Measurements from ENCODE around the gene KRT38. TPM values are rescaled to one million over a fixed set of nuclear protein-coding genes. Genes with fewer than 3 reads are reported as not detected.
A peak's percentile ranks its signal among the peaks of the same experiment; 100 is the strongest.

KRT38 gene
- total and polyA plus RNA-seq, 3 experiments from 2014 or later: not detected

DNA sequence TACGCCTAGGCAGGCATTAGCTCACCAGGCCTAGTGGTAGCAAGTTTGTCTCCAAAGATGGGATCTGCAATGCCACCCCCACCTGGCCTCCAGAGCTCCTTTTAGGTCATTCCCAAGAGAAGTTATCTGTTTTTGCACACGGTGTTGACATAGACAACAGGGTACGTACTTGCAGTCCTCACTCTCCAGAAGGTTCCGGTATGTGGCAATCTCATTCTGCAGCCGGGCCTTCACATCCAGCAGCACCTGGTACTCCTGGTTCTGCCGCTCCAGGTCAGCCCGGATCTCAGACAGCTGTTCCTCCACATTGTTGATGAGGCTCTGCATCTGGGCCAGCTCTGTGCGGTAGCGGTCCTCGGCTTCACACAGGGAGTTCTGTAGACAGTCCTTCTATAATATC lies 33.6 kb downstream of the KRT38 start:
- Mint-ChIP-seq H3K9me3 (no peaks in the 10 kb centered on the region), H3K36me3 (peaks cover 0 to 3% (median 0%) of the 10 kb centered on the region in 3 donors), H3K4me3 (no peak overlapping the region), H3K27ac (no peak overlapping the region), H3K27me3 (peaks cover 2 to 4% of the 10 kb centered on the region in 2 donors), H3K4me1 (peaks cover 31 to 42% (median 39%) of the 10 kb centered on the region in 3 donors)
- ChIA-PET CTCF (interaction anchor here (0.8 to 1.5 kb wide), 2 partner anchors 11 to 242 kb away, joined by 3 to 5 read pairs; no protein-coding TSS in a partner anchor), POLR2A (no interaction called here)
- Histone ChIP-seq H3K27ac (ENCODE audit: low read depth, low read length) (no peak overlapping the region), H3K9me3 (ENCODE audit: low read length) (no peaks in the 10 kb centered on the region), H3K36me3 (ENCODE audit: insufficient read depth, low read length) (no peaks in the 10 kb centered on the region), H3K27me3 (ENCODE audit: insufficient read depth, low read length, poor library complexity, severe bottlenecking) (no peaks in the 10 kb centered on the region), H3K4me3 (ENCODE audit: low read length) (no peak overlapping the region), H3K4me1 (ENCODE audit: insufficient read depth, low read length) (peaks cover 25% of the 10 kb centered on the region)
- DNase-seq: no peak

DNA sequence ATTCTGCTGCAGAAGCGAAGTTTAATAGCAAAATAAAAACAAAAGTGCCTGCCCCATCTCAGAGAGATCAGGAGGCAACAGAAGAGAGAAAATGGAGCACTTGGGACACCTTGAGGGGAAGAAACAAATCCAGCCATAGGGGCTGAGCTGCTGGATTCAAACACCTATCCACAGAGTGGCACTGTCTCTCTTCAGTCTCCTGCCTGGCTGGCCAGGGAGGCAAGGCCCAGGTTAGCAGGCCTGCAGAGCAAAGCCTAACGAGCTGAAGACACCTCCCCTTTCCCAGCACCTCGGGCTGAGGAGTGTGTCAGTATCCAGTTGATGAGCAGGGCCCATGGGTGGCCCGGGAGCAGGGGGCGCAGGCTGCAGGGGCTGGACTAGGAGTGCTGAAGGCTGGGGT lies 34.6 kb downstream of the KRT38 start:
- H3K4me3 ChIP-seq (ENCODE audit: low read length): no peak overlapping the region
- H3K36me3 ChIP-seq (ENCODE audit: insufficient read depth, low read length): no peaks in the 10 kb centered on the region
- peaks cover 32 to 44% (median 40%) of the 10 kb centered on the region in 3 donors for H3K4me1 Mint-ChIP-seq
- no peak overlapping the region for H3K27ac Mint-ChIP-seq
- peak overlapping the region in 1 of 7 donors; percentile 18 for H3K4me3 Mint-ChIP-seq
- H3K9me3 ChIP-seq (ENCODE audit: low read length): no peaks in the 10 kb centered on the region
- H3K27me3 Mint-ChIP-seq: peaks cover 2 to 6% of the 10 kb centered on the region in 2 donors
- peaks cover 25% of the 10 kb centered on the region for H3K4me1 ChIP-seq (ENCODE audit: insufficient read depth, low read length)
- H3K27ac ChIP-seq (ENCODE audit: low read depth, low read length): no peak overlapping the region
- POLR2A ChIA-PET: no interaction called here
- no peaks in the 10 kb centered on the region for H3K9me3 Mint-ChIP-seq
- DNase-seq: no peak
- peaks cover 0 to 3% (median under 1%) of the 10 kb centered on the region in 3 donors for H3K36me3 Mint-ChIP-seq
- CTCF ChIA-PET: no interaction called here
- no peaks in the 10 kb centered on the region for H3K27me3 ChIP-seq (ENCODE audit: insufficient read depth, low read length, poor library complexity, severe bottlenecking)

DNA sequence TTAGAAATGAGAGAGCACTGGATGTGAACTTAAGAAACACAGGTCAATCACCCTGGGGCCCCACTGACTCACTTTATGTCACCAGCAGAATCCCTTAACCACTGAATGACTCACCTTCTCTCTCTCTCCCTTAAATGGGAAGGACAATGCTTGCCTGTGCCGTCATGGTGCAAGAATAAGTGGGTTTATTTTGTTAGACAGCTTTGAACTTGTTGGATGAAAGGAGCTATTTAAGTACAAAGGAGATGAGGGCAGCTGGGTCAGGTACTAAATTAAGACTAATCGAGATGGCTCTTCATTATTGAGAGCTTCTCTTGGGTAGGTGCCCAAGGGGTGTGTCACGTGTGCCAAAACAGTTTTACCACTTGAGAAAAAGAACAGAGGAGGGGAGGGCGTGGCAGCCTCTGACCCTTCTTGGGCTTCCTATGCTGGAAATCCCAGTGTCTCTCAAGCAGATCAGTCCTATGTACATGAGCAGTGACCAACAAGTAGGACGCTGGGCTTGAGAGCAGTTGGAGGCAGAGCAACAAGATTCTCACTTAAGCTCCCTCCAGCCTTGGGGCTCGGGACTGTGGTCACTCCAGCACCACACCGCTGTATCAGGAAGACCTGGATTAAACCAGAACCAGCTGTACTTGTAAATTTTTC lies 36.6 kb downstream of the KRT38 start:
- Histone ChIP-seq H3K9me3 (ENCODE audit: low read length) (no peaks in the 10 kb centered on the region), H3K36me3 (ENCODE audit: insufficient read depth, low read length) (no peaks in the 10 kb centered on the region), H3K4me3 (ENCODE audit: low read length) (no peak overlapping the region), H3K27ac (ENCODE audit: low read depth, low read length) (no peak overlapping the region), H3K27me3 (ENCODE audit: insufficient read depth, low read length, poor library complexity, severe bottlenecking) (no peaks in the 10 kb centered on the region), H3K4me1 (ENCODE audit: insufficient read depth, low read length) (peaks cover 23% of the 10 kb centered on the region)
- Mint-ChIP-seq H3K27me3 (peaks cover 3 to 11% of the 10 kb centered on the region in 2 donors), H3K4me1 (peaks cover 33 to 40% (median 38%) of the 10 kb centered on the region in 3 donors), H3K9me3 (no peaks in the 10 kb centered on the region), H3K36me3 (peaks cover 0 to 3% (median 1%) of the 10 kb centered on the region in 3 donors), H3K27ac (peak overlapping the region in 6 of 8 donors; percentile 19 to 92 (median 37)), H3K4me3 (peak overlapping the region in 2 of 7 donors; percentile 18 to 36)
- peak in 1 of 5 donors; percentile 5 for DNase-seq
- ChIA-PET CTCF (no interaction called here), POLR2A (interaction anchor here (0.6 kb wide), 1 partner anchor 119 kb away, joined by 3 read pairs; no protein-coding TSS in a partner anchor)

DNA sequence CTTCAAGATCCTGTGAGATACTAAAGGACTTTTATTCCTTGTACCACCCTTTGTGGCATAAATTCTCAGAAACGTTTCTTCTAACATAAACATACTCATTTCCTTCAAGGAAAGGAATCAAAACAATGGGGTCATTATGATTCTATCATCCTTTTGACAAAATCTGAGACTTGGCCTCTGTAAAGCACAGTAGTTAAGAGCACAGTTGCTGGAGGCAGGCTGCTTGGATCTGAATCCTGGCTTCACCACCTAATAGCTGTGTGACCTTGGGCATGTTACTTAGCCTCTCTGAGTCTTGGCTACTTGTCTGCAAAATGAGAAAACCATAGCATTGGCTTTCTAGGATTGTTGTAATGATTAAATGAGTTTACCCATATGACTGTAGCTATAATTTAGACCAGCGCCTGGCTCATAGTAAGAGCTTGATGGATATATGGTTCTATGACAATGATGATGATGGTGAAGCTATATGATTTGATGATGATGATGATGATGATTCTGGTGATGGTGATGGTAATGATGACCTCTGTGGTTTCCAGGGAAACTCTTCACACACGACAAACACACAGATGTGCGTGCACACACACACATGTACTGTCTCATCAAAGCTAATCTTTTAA lies 37.3 kb downstream of the KRT38 start:
- POLR2A ChIA-PET: interaction anchor here (0.6 kb wide), 1 partner anchor 119 kb away, joined by 3 read pairs; no protein-coding TSS in a partner anchor
- no peaks in the 10 kb centered on the region for H3K9me3 Mint-ChIP-seq
- CTCF ChIA-PET: no interaction called here
- no peak overlapping the region for H3K27ac ChIP-seq (ENCODE audit: low read depth, low read length)
- peaks cover 3 to 11% of the 10 kb centered on the region in 2 donors for H3K27me3 Mint-ChIP-seq
- no peak overlapping the region for H3K4me3 ChIP-seq (ENCODE audit: low read length)
- H3K36me3 Mint-ChIP-seq: peaks cover 0 to 3% (median 1%) of the 10 kb centered on the region in 3 donors
- H3K27me3 ChIP-seq (ENCODE audit: insufficient read depth, low read length, poor library complexity, severe bottlenecking): no peaks in the 10 kb centered on the region
- H3K4me1 Mint-ChIP-seq: peaks cover 27 to 34% (median 33%) of the 10 kb centered on the region in 3 donors
- peaks cover 17% of the 10 kb centered on the region for H3K4me1 ChIP-seq (ENCODE audit: insufficient read depth, low read length)
- no peak for DNase-seq
- H3K36me3 ChIP-seq (ENCODE audit: insufficient read depth, low read length): no peaks in the 10 kb centered on the region
- H3K27ac Mint-ChIP-seq: peak overlapping the region in 6 of 8 donors; percentile 15 to 68 (median 23)
- H3K4me3 Mint-ChIP-seq: peak overlapping the region in 2 of 7 donors; percentile 11 to 36
- H3K9me3 ChIP-seq (ENCODE audit: low read length): no peaks in the 10 kb centered on the region

DNA sequence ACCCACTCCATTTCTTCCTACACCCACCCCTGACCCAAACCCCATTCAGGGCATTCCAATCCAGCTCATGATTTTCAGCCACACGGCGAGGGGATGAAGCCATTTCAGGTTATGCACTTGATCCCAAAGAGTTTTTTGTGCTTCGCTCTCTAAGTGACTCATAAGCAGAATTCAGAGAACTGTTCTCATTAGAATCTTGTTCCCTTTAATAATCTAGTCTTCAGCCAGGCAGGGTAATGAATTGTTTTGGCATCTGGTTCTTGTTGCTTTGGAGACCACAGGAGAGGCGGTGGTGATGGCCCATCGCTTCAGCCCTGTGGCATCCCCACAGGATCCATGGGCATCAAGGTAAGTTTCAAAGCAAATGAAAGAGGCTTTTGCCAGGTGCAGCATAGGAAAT lies 38.6 kb downstream of the KRT38 start:
- H3K27me3 ChIP-seq (ENCODE audit: insufficient read depth, low read length, poor library complexity, severe bottlenecking): no peaks in the 10 kb centered on the region
- H3K27ac ChIP-seq (ENCODE audit: low read depth, low read length): no peak overlapping the region
- POLR2A ChIA-PET: no interaction called here
- peak overlapping the region in 1 of 8 donors; percentile 77 for H3K27ac Mint-ChIP-seq
- no peak overlapping the region for H3K4me3 ChIP-seq (ENCODE audit: low read length)
- CTCF ChIA-PET: no interaction called here
- H3K9me3 ChIP-seq (ENCODE audit: low read length): no peaks in the 10 kb centered on the region
- H3K4me3 Mint-ChIP-seq: peak overlapping the region in 1 of 7 donors; percentile 23
- H3K9me3 Mint-ChIP-seq: no peaks in the 10 kb centered on the region
- H3K36me3 Mint-ChIP-seq: peaks cover 0 to 3% (median 1%) of the 10 kb centered on the region in 3 donors
- H3K4me1 ChIP-seq (ENCODE audit: insufficient read depth, low read length): peaks cover 15% of the 10 kb centered on the region
- peaks cover 3 to 17% of the 10 kb centered on the region in 2 donors for H3K27me3 Mint-ChIP-seq
- DNase-seq: no peak
- H3K36me3 ChIP-seq (ENCODE audit: insufficient read depth, low read length): no peaks in the 10 kb centered on the region
- H3K4me1 Mint-ChIP-seq: peaks cover 25 to 34% (median 30%) of the 10 kb centered on the region in 3 donors

DNA sequence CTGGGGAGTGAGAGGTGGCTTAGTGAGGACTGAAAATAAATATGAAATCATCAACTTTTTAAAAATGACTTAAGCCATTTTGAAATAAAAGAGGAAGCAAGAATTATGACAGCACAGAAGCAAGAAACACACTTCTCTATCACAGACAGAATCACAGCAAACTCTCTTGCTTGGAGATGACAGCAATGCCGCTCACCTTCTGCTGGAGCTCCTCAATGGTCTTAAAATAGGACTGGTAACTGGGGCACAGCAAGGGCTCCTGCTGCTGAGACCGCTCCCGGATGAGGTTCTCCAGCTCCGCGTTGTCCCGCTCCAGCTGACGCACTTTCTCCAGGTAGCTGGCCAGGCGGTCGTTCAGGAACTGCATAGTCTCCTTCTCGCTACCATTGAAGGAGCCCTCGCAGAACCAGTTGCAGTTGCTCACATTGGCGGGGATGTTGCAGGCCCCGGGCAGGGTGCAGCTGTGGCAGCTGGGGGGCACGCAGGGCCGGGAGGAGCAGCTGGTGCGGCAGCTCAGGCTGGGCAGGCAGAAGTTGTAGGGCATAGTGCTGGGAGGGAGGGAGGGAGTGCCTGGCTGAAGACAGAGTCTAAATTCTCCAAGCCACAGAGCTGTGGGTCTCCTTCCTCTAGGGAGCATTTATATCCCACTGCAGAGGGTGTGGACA lies 43.7 kb downstream of the KRT38 start, which contains the start of gene KRT31:
TSS of gene KRT31 (minus strand) at position 613 of the 665 bp plus-strand sequence. CDS start at position 544, 69 bp downstream.
- Histone ChIP-seq H3K27me3 (ENCODE audit: insufficient read depth, low read length, poor library complexity, severe bottlenecking) (no peaks in the 10 kb centered on the region), H3K27ac (ENCODE audit: low read depth, low read length) (no peak within 1 kb of the TSS), H3K9me3 (ENCODE audit: low read length) (no peaks in the 10 kb centered on the region), H3K4me1 (ENCODE audit: insufficient read depth, low read length) (no peaks in the 10 kb centered on the region), H3K4me3 (ENCODE audit: low read length) (no peak within 1 kb of the TSS), H3K36me3 (ENCODE audit: insufficient read depth, low read length) (no peaks in the 10 kb centered on the region)
- H3K27ac Mint-ChIP-seq: no peak within 1 kb of the TSS
- H3K4me3 Mint-ChIP-seq: no peak within 1 kb of the TSS
- no peaks in the 10 kb centered on the region for H3K9me3 Mint-ChIP-seq
- CTCF ChIA-PET: no interaction called here
- no peak for DNase-seq
- POLR2A ChIA-PET: no interaction called here
- H3K36me3 Mint-ChIP-seq: peaks cover 0 to 4% (median 1%) of the 10 kb centered on the region in 3 donors
- peaks cover 3 to 8% (median 5%) of the 10 kb centered on the region in 3 donors for H3K4me1 Mint-ChIP-seq
- peaks cover 5 to 28% of the 10 kb centered on the region in 2 donors for H3K27me3 Mint-ChIP-seq

DNA sequence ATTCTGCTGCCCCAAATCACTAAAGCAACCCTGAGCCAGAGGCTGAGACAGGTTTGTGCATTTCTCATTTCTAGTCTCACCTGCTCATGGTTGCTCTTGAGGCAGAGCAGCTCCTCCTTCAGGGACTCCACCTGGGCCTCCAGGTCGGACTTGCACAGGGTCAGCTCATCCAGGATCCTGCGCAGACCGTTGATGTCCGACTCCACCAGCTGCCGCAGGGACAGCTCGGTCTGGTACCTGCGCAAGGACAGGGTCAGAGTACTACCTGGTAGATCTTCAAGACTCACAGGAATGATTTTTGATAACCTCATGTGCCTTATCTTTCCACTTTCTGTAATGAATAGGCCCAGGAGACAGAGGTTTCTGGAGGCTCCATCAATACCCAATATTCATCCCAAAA lies 44.4 kb downstream of the KRT38 start:
- H3K4me3 ChIP-seq (ENCODE audit: low read length): no peak overlapping the region
- H3K36me3 ChIP-seq (ENCODE audit: insufficient read depth, low read length): no peaks in the 10 kb centered on the region
- Mint-ChIP-seq H3K9me3 (no peaks in the 10 kb centered on the region), H3K27ac (peak overlapping the region in 1 of 8 donors; percentile 22), H3K4me3 (no peak overlapping the region), H3K4me1 (peaks cover 3 to 6% (median 5%) of the 10 kb centered on the region in 3 donors), H3K27me3 (peaks cover 9 to 31% of the 10 kb centered on the region in 2 donors), H3K36me3 (peaks cover 0 to 9% (median 1%) of the 10 kb centered on the region in 3 donors)
- H3K27me3 ChIP-seq (ENCODE audit: insufficient read depth, low read length, poor library complexity, severe bottlenecking): no peaks in the 10 kb centered on the region
- H3K4me1 ChIP-seq (ENCODE audit: insufficient read depth, low read length): no peaks in the 10 kb centered on the region
- no peak overlapping the region for H3K27ac ChIP-seq (ENCODE audit: low read depth, low read length)
- ChIA-PET CTCF (no interaction called here), POLR2A (interaction anchor here (0.7 kb wide), 1 partner anchor 62 kb away, joined by 5 read pairs; no protein-coding TSS in a partner anchor)
- DNase-seq: no peak
- H3K9me3 ChIP-seq (ENCODE audit: low read length): no peaks in the 10 kb centered on the region

All from CD8-positive, alpha-beta memory T cell (primary cell).